Skeletal muscle tissue (tissue), 4 donors: ENCODE data around the gene SLC8A1. TPM values are rescaled to one million over a fixed set of nuclear protein-coding genes. Genes with fewer than 3 reads are reported as not detected.

Experiments used
- H3K27ac ChIP-seq: one replicate; pipeline ENCODE4 v1.7.0; 2013; ENCODE audit warnings: mild to moderate bottlenecking, low read depth, low read length, inconsistent platforms
- H3K27me3 ChIP-seq, 3 donors: one replicate each; pipeline ENCODE4 v1.7.0; 2013; ENCODE audit warnings: low read length in 3 of 3; ENCODE audit not compliant: control insufficient read depth in 3 of 3, insufficient read depth in 3 of 3
- H3K36me3 ChIP-seq, 3 donors: one replicate each; pipeline ENCODE4 v1.7.0; 2013; ENCODE audit warnings: low read length in 3 of 3; ENCODE audit not compliant: control insufficient read depth in 3 of 3, insufficient read depth in 3 of 3
- H3K4me1 ChIP-seq, 3 donors: one replicate each; pipeline ENCODE4 v1.7.0; 2013; ENCODE audit warnings: low read length in 3 of 3, mild to moderate bottlenecking in 3 of 3; ENCODE audit not compliant: control insufficient read depth in 3 of 3, insufficient read depth in 3 of 3
- H3K4me3 ChIP-seq, 3 donors: one replicate each; pipeline ENCODE4 v1.7.0; 2013; ENCODE audit warnings: low read length in 3 of 3
- H3K9ac ChIP-seq, 3 donors: one replicate each; pipeline ENCODE4 v1.7.0; 2013; ENCODE audit warnings: low read length in 3 of 3, mild to moderate bottlenecking in 3 of 3, moderate library complexity in 2 of 3, low read depth in 1 of 3
- H3K9me3 ChIP-seq, 3 donors: one replicate each; pipeline ENCODE4 v1.7.0; 2013; ENCODE audit warnings: low read length in 3 of 3; ENCODE audit not compliant: control insufficient read depth in 3 of 3
- total RNA-seq: library from RNA; depleted of rRNA; stranded (reverse); fragments of >200 nt; gene quantifications from one replicate; pipeline ENCODE4 v1.2.3, GENCODE V29; 2014
- donor health status: Osteomylitis.

The SLC8A1 gene
- total RNA-seq, 1 donor from 2014 or later = 45.9 TPM

DNA sequence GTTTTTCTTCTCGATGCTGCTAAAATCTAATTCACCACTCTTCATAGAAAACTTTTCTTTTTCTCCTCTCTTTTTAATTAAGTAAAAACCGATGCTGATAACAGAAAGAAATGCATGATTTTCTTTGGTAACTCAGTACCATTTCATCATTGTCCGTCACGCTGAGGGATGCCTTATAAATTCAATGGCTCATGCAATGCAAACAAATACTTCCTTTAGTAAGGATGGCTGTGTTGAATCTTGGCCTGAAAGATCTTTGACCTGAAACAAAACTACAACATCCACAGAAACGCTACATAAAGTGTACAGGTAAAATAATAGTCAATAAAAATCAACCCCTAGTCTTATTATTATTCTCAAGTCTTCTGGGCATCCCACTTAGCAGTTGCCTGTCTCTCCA is 261.4 kb downstream of the SLC8A1 start:
- Histone ChIP-seq H3K36me3 (no peaks in the 10 kb centered on the region), H3K27ac (no peak overlapping the region), H3K4me1 (no peaks in the 10 kb centered on the region), H3K9me3 (no peaks in the 10 kb centered on the region), H3K4me3 (no peak overlapping the region), H3K9ac (no peak overlapping the region), H3K27me3 (no peaks in the 10 kb centered on the region)

DNA sequence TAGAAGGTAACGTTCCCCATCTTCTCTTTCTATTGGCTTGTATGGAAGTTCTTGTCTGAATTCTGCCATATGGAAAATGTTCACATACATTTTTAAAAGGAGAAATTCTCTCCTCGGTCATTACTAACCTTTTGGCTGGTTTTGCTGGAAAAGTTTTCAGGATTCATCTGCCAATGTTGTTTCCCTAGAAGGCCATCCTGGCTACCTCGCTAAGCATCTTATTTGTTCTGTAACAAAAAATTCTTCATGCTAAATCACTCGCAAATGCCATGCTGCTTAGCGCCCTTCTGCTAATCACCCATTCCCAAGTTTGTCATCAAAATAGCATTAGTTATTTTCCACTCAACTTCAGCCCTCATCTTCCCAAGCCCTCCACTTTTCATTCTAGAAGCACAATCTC is 262.0 kb downstream of the SLC8A1 start:
- Histone ChIP-seq H3K4me3 (no peak overlapping the region), H3K27me3 (no peaks in the 10 kb centered on the region), H3K9ac (no peak overlapping the region), H3K4me1 (no peaks in the 10 kb centered on the region), H3K36me3 (no peaks in the 10 kb centered on the region), H3K27ac (no peak overlapping the region), H3K9me3 (no peaks in the 10 kb centered on the region)

DNA sequence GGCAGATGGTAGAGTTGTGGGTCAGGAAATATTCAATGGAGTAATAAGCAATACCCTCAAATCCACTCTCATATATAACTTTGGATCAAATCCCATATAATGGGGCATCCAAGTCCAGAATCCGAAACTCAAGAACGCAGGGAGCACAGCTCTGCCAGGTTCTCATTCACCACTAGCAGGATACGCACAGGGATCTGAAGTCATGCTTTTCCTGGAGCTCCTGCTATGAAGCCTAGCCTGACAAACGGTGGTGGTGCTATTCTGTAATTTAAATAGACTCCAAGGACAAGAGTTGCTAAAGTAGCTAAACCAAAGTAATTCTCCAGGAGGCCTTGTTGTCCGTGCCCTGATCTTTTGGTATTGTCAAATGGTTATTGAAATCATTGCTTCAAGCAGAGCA is 264.8 kb downstream of the SLC8A1 start:
- Histone ChIP-seq H3K4me3 (no peak overlapping the region), H3K9ac (no peak overlapping the region), H3K36me3 (no peaks in the 10 kb centered on the region), H3K27me3 (no peaks in the 10 kb centered on the region), H3K9me3 (no peaks in the 10 kb centered on the region), H3K27ac (no peak overlapping the region), H3K4me1 (no peaks in the 10 kb centered on the region)

DNA sequence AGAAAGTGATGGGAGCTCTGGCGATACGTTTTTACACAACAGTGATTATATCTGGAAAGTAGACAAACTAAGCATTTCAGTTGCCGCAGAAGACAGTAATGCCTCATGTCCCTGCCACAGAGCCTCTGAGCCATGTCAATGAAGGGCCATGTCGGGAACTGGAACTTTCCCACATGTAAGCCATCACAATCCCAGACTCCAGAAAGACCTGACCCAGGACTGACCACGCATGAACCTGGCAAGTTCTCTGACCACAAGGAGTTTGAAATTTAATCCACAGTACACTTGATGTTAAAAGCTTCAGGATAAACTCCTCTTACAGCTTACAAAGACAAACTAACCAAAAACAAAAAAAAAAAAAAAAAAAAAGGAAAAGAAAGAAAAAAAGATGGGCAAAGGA is 267.3 kb downstream of the SLC8A1 start:
- H3K4me1 ChIP-seq = no peaks in the 10 kb centered on the region
- H3K4me3 ChIP-seq = no peak overlapping the region
- H3K9ac ChIP-seq = no peak overlapping the region
- H3K27ac ChIP-seq = no peak overlapping the region
- H3K9me3 ChIP-seq = no peaks in the 10 kb centered on the region
- H3K36me3 ChIP-seq = no peaks in the 10 kb centered on the region
- H3K27me3 ChIP-seq = no peaks in the 10 kb centered on the region

DNA sequence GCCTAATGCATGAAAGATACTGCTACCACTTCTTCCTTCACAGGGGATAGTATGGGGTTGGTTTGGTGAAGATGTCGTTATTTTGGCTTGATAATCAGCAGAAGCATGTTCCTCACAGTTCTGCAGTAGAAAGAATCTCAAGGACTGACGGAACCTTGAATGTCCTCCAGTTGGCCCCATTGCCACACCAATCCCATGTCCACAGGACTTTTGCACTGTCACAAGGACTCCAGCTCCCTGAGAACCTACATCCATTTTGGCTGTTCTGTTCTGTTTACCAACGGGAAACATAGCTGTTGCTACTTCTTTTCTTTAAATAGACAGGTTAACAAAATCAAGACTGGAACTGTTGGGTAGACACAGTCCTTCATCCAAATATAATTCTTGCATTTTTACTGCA is 270.0 kb downstream of the SLC8A1 start:
- H3K9me3 ChIP-seq = no peaks in the 10 kb centered on the region
- no peak overlapping the region for H3K9ac ChIP-seq
- no peak overlapping the region for H3K4me3 ChIP-seq
- no peaks in the 10 kb centered on the region for H3K27me3 ChIP-seq
- H3K4me1 ChIP-seq = no peaks in the 10 kb centered on the region
- no peak overlapping the region for H3K27ac ChIP-seq
- H3K36me3 ChIP-seq = no peaks in the 10 kb centered on the region

DNA sequence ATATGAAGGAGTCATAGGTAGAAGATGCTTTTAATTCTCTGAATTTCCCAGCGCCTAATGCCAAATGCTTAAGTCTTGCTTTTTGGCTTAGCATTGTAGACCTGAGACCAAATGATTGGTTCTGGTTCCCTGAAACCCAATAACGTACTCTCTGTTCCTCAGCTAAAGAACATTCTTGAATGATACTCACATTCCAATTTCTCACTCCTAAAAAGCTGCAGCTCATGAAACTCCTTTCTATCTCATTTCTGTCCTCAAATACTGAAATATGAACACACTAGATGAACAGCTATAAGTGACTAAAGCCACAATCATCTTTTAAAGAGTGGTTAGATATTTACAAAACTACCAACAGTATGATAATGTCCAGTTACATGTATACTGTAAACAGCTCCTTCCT is 272.1 kb downstream of the SLC8A1 start:
- Histone ChIP-seq H3K27me3 (no peaks in the 10 kb centered on the region), H3K4me1 (no peaks in the 10 kb centered on the region), H3K36me3 (no peaks in the 10 kb centered on the region), H3K9ac (no peak overlapping the region), H3K27ac (no peak overlapping the region), H3K9me3 (no peaks in the 10 kb centered on the region), H3K4me3 (no peak overlapping the region)

GRCh38 chr2:40178971-40179370 is 272.9 kb downstream of the SLC8A1 start:
- Histone ChIP-seq H3K9me3 (no peaks in the 10 kb centered on the region), H3K4me3 (no peak overlapping the region), H3K36me3 (no peaks in the 10 kb centered on the region), H3K4me1 (no peaks in the 10 kb centered on the region), H3K9ac (no peak overlapping the region), H3K27me3 (no peaks in the 10 kb centered on the region), H3K27ac (no peak overlapping the region)

DNA sequence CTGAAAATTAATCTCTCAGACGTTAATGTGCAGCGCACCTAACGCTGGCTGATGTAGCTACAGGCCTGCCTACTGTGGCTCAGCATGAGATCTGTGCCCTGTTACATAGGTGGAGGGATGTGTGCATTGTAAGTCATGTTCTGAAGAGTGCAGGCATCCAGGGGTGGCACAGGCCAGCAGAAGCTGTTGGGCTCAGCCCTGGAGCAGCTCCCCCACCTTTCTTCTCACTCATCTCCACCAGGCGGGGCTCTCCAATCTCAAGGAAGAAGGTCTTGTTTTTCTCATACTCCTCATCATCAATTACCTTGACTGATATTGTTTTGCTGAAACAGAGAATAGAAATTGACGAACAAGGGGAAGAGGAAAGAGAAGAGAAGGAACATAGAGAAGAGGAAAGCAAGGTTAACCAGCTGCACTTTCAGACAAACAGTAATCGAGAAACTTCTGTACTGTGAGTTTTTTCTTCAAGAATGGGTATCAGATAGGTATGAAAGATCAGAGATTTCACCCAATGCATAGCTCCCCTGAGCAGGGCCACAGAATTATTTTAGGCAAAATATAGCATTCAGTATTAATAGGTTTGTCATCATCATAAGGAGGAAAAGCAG is 273.6 kb downstream of the SLC8A1 start:
- Histone ChIP-seq H3K9me3 (no peaks in the 10 kb centered on the region), H3K36me3 (no peaks in the 10 kb centered on the region), H3K9ac (no peak overlapping the region), H3K27me3 (no peaks in the 10 kb centered on the region), H3K4me3 (no peak overlapping the region), H3K27ac (no peak overlapping the region), H3K4me1 (no peaks in the 10 kb centered on the region)

- Histone ChIP-seq H3K36me3 (no peaks in the 10 kb centered on the region), H3K9me3 (no peaks in the 10 kb centered on the region), H3K9ac (no peak overlapping the region), H3K27me3 (no peaks in the 10 kb centered on the region), H3K27ac (no peak overlapping the region), H3K4me3 (no peak overlapping the region), H3K4me1 (no peaks in the 10 kb centered on the region)
These were observed 274.5 kb downstream of the SLC8A1 start for GRCh38 chr2:40177366-40177765.

DNA sequence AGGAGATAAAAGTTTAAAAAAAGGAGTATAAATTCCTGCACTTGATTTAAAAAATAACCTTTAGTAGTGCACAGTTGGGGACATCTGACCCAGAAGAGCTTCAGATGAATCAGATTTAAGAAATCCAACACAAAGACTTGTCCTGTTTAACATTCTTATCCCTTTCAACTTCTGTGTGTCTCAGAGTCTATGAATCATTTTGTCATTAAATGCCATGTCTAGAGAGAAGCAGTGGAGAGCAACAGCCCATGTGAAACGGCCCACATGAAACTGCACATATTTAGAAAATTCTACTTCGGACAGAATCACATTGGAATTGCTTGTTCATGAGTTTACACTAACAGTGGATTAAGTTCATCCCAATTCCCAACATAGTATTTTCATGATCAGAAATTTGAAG is 278.6 kb downstream of the SLC8A1 start:
- H3K9me3 ChIP-seq = no peaks in the 10 kb centered on the region
- no peak overlapping the region for H3K4me3 ChIP-seq
- H3K4me1 ChIP-seq = no peaks in the 10 kb centered on the region
- no peak overlapping the region for H3K27ac ChIP-seq
- no peak overlapping the region for H3K9ac ChIP-seq
- H3K36me3 ChIP-seq = no peaks in the 10 kb centered on the region
- no peaks in the 10 kb centered on the region for H3K27me3 ChIP-seq

GRCh38 chr2:40169856-40170255 is 282.0 kb downstream of the SLC8A1 start:
- no peaks in the 10 kb centered on the region for H3K9me3 ChIP-seq
- peaks cover 0 to 4% (median 4%) of the 10 kb centered on the region in 3 donors for H3K4me1 ChIP-seq
- no peak overlapping the region for H3K27ac ChIP-seq
- H3K9ac ChIP-seq = no peak overlapping the region
- H3K36me3 ChIP-seq = no peaks in the 10 kb centered on the region
- no peak overlapping the region for H3K4me3 ChIP-seq
- H3K27me3 ChIP-seq = no peaks in the 10 kb centered on the region
